ENCODE results near the gene SULT1A1.
"Not testable (repeated sequence)": the region's sequence is repeated elsewhere in the genome, so short reads cannot be mapped to it uniquely, and the experiment has no call there.

SULT1A1 gene

DNA sequence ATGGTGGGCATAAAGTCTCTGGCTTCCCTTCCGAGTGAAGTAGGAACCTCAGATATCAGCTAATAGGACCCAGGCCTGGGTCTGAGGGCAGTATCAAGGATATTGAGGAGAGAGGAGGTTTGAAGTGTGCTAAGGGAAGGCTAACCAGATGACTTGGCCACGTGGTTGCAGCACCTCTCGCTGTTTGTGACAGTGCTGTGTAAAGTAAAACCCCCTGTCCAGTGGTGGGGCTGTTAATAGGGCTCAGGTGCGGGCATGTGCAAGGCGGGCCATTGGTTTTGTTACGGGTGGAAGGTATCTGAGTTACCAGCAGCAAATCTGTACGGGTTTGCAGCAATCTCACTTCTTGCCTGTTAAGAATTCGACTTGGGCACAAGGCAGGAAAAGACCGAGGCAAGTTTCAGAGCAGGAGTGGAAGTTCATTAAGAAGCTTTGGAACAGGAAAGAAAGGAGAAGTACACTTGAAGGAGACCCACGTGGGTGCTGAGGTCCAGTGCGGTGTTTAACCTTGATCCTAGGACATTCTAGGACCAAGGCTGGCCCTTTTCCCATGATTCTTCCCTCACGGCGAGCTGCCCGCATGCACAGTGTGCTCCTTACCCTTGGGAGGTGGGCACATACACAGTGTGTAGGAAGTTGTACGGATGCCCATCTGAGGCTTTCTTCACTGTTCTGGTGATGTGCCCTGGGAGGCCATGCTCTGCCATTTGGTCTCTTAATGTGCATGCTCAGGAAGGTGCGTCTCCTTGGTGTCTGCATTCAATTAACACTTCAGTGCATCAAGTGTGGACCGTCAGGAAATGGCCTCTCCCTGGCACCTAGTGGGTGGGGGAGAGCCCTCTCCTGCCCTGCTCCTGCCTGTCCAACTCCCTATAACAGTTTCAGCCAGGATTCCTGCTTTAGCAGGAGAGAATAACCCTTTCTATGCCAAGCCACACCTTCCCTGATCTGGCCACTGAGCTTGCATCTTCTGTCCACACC lies 35.8 kb downstream of the SULT1A1 start:
- H3K27me3 ChIP-seq (ENCODE audit: control insufficient read depth, insufficient read depth, low read length): no peaks in the 10 kb centered on the region
- no peaks in the 10 kb centered on the region for H3K36me3 ChIP-seq (ENCODE audit: control insufficient read depth, insufficient read depth, low read length)
- H3K4me1 ChIP-seq (ENCODE audit: control insufficient read depth, insufficient read depth, low read length): peaks cover 13% of the 10 kb centered on the region
- H3K27ac ChIP-seq (ENCODE audit: low read depth, low read length): no peak overlapping the region
- H3K4me3 ChIP-seq (ENCODE audit: low read length): no peak overlapping the region
- no peak overlapping the region for H3K9ac ChIP-seq (ENCODE audit: low read length)

DNA sequence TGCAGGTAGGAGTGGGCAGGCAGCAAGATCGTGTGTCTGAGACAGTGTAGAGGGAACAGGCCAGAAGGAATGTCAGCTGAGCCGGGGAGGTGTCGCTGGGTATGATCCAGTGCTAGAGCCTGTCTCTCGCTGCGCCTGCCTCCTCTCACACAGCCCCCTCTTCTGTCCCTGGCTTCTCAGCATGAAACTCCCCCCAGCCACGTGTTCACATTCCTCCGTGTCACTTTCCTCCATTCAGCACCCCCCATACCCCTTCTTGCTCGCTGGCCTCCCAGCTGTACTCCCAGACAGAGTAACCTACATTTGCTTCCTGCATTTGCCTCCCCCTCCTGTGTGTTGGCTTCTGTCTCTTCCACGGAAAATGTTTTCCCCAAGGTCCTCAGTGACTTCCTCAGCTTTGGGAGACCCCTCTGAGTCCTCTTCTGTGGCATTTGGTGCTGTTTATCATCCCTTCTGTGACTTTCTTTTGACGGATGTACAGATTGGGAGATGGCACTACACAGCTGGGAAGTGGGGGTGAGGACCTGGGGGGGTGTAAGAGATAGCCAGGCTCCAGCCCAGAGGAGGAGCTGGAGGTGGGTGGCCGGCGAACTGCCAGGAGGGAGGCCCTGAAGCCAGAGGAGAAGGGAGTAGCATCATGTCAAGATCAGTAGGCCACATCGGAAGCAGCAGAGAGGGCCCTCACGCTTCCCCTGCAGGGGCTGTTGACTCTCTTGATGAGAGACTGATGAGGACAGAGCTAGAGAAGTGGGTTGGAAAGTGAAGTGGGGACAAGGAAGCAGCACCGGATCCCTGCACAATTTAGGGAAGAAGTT lies 36.9 kb downstream of the SULT1A1 start:
- Histone ChIP-seq H3K27ac (ENCODE audit: low read depth, low read length) (peak overlapping the region; percentile 10), H3K4me1 (ENCODE audit: control insufficient read depth, insufficient read depth, low read length) (peaks cover 13% of the 10 kb centered on the region), H3K9ac (ENCODE audit: low read length) (no peak overlapping the region), H3K27me3 (ENCODE audit: control insufficient read depth, insufficient read depth, low read length) (no peaks in the 10 kb centered on the region), H3K36me3 (ENCODE audit: control insufficient read depth, insufficient read depth, low read length) (no peaks in the 10 kb centered on the region), H3K4me3 (ENCODE audit: low read length) (no peak overlapping the region)

DNA sequence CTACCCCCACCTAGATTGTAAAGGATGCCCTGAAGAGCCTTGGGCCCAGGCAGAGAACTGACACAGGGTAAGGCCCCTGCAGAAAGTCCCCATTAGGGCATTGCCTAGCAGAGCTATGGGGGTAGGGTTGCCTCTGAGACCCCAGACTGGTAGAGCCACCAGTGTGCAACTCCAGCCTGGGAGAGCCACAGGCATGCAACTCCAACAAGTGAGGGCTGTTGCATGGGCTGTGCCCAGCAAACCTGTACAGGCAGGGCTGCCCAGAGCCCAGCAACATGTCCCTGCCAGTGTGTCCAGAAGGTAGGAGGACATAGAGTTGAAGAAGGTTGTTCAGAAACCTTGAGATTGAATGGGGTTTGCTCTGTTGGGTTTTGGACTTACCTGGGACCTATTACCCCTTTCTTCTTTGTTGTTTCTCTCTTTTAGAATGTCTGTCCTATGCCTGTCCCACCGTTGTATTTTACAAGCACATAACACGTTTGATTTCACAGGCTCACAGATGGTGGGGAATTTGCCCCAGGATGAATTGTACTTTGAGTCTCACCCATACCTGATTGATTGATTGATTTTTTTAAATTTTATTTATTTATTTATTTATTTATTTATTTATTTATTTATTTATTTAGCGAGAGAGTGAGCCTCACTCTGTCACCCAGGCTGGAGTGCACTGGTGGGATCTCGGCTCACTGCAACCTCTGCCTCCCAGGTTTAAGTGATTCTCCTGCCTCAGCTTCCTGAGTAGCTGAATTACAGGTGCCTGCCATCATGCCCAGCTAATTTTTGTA lies 39.7 kb downstream of the SULT1A1 start:
- peaks cover 13% of the 10 kb centered on the region for H3K4me1 ChIP-seq (ENCODE audit: control insufficient read depth, insufficient read depth, low read length)
- H3K27ac ChIP-seq (ENCODE audit: low read depth, low read length): no peak overlapping the region
- H3K36me3 ChIP-seq (ENCODE audit: control insufficient read depth, insufficient read depth, low read length): no peaks in the 10 kb centered on the region
- H3K9ac ChIP-seq (ENCODE audit: low read length): no peak overlapping the region
- no peak overlapping the region for H3K4me3 ChIP-seq (ENCODE audit: low read length)
- H3K27me3 ChIP-seq (ENCODE audit: control insufficient read depth, insufficient read depth, low read length): no peaks in the 10 kb centered on the region

DNA sequence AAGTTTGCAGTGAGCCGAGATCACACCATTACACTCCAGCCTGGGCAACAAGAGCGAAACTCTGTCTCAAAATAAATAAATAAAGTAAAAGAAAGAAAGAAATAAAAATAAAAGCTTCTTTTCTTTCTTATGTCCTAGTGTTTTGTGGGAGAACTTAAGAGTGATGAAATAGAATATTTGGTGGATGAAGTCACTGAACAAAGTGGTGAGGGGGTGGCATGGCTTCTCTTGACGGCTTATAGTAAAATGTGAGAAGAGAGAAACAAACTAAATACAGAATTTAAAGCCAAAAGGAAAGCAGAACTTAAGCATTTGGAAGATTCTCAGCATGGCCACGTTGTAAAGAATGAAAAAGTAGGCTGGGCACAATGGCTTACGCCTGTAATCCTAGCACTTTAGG lies 40.8 kb downstream of the SULT1A1 start:
- no peak overlapping the region for H3K27ac ChIP-seq (ENCODE audit: low read depth, low read length)
- H3K27me3 ChIP-seq (ENCODE audit: control insufficient read depth, insufficient read depth, low read length): no peaks in the 10 kb centered on the region
- no peaks in the 10 kb centered on the region for H3K36me3 ChIP-seq (ENCODE audit: control insufficient read depth, insufficient read depth, low read length)
- H3K9ac ChIP-seq (ENCODE audit: low read length): no peak overlapping the region
- no peak overlapping the region for H3K4me3 ChIP-seq (ENCODE audit: low read length)
- peaks cover 13% of the 10 kb centered on the region for H3K4me1 ChIP-seq (ENCODE audit: control insufficient read depth, insufficient read depth, low read length)

DNA sequence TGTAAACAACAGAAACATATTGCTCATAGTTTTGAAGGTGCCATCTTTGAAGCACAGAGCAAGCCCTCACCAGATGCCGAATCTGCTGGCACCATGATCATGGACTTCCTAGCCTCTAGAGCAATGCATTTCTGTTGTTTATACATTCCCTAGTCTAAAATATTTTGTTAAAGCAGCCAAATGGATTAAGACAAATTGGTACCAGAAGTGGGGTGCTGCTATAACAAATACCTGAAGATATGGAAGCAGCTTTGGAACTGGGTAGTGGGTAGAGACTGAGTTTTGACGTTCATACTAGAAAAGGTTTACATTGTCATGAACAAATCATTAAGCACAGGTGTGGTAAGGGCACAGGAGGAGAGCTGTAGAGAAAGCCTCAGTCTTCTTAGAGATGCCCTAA lies 42.6 kb downstream of the SULT1A1 start:
- peaks cover under 1% of the 10 kb centered on the region for H3K4me1 ChIP-seq (ENCODE audit: control insufficient read depth, insufficient read depth, low read length)
- no peaks in the 10 kb centered on the region for H3K36me3 ChIP-seq (ENCODE audit: control insufficient read depth, insufficient read depth, low read length)
- no peaks in the 10 kb centered on the region for H3K27me3 ChIP-seq (ENCODE audit: control insufficient read depth, insufficient read depth, low read length)
- H3K27ac ChIP-seq (ENCODE audit: low read depth, low read length): no peak overlapping the region
- no peak overlapping the region for H3K4me3 ChIP-seq (ENCODE audit: low read length)
- H3K9ac ChIP-seq (ENCODE audit: low read length): no peak overlapping the region

DNA sequence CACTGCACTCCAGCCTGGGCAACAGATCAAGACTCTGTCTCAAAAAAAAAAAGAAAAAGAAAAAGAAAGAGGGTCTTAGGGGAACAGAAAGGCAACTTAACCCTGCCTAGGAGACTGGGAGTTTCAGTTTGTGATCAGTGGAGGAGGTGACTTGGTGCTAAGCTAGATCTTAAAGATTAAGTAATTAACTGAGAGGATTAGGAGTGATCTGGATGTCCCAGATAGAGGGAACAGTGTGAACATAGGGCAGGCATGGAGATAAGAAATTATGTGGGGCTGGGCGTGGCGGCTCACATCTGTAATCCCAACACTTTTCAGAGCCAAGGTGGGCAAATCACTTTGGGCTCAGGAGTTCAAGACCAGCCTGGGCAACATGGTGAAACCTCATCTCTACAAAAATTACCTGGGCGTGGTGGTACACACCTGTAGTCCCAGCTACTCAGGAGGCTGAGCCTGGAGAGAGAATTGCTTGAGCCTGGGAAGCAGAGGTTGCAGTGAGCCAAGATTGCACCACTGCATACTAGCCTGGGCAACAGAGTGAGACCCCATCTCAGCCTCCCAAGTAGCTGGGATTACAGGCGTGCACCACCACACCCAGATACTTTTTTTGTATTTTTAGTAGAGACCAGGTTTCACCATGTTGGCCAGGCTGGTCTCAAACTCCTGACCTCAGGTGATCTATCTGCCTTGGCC lies 43.5 kb downstream of the SULT1A1 start:
- H3K36me3 ChIP-seq (ENCODE audit: control insufficient read depth, insufficient read depth, low read length); H3K27me3 ChIP-seq (ENCODE audit: control insufficient read depth, insufficient read depth, low read length); H3K27ac ChIP-seq (ENCODE audit: low read depth, low read length); H3K4me1 ChIP-seq (ENCODE audit: control insufficient read depth, insufficient read depth, low read length); H3K4me3 ChIP-seq (ENCODE audit: low read length); H3K9ac ChIP-seq (ENCODE audit: low read length): not testable (repeated sequence)

DNA sequence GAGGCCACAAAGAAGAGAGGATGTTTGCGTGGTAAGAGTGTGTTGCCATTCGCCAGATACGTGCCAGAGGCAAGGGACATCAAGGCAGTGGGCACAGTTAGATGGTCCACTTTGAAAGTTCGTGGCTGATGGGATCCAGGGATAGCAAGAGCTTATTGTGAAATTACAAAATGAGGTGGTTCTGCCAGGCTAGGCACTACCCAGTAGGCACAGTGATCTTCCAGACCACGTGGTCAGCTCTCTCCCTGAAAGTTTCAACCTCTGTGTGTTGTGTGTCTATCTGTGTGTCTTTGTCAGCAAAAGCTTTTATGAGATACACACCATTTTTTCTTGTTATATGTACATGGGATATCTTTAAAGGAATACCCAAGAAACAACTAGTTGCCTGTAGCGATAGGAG lies 46.6 kb downstream of the SULT1A1 start:
- H3K27ac ChIP-seq (ENCODE audit: low read depth, low read length): no peak overlapping the region
- no peaks in the 10 kb centered on the region for H3K4me1 ChIP-seq (ENCODE audit: control insufficient read depth, insufficient read depth, low read length)
- H3K36me3 ChIP-seq (ENCODE audit: control insufficient read depth, insufficient read depth, low read length): no peaks in the 10 kb centered on the region
- no peak overlapping the region for H3K9ac ChIP-seq (ENCODE audit: low read length)
- no peaks in the 10 kb centered on the region for H3K27me3 ChIP-seq (ENCODE audit: control insufficient read depth, insufficient read depth, low read length)
- no peak overlapping the region for H3K4me3 ChIP-seq (ENCODE audit: low read length)

DNA sequence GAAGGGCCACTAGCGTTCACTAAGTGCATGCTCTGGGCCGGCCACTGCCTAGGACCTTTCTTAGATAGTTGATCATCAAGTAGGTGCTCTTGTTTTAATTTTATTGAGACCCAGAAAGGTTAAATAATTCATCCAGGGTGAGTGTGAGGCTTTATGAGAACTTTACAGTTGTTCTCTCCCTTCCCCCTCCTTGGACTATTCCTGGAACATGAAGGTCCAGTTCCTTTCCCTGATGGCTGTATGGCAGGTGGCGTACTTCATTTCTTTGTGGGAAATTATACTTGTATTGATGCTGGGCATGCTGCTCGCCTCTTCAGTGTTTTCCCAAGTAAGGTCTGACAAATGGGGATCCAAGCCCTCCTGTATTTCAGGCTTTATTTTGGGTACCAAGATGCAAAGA lies 47.6 kb downstream of the SULT1A1 start:
- H3K36me3 ChIP-seq (ENCODE audit: control insufficient read depth, insufficient read depth, low read length): no peaks in the 10 kb centered on the region
- H3K9ac ChIP-seq (ENCODE audit: low read length): no peak overlapping the region
- no peaks in the 10 kb centered on the region for H3K4me1 ChIP-seq (ENCODE audit: control insufficient read depth, insufficient read depth, low read length)
- H3K27me3 ChIP-seq (ENCODE audit: control insufficient read depth, insufficient read depth, low read length): no peaks in the 10 kb centered on the region
- H3K27ac ChIP-seq (ENCODE audit: low read depth, low read length): no peak overlapping the region
- H3K4me3 ChIP-seq (ENCODE audit: low read length): no peak overlapping the region

DNA sequence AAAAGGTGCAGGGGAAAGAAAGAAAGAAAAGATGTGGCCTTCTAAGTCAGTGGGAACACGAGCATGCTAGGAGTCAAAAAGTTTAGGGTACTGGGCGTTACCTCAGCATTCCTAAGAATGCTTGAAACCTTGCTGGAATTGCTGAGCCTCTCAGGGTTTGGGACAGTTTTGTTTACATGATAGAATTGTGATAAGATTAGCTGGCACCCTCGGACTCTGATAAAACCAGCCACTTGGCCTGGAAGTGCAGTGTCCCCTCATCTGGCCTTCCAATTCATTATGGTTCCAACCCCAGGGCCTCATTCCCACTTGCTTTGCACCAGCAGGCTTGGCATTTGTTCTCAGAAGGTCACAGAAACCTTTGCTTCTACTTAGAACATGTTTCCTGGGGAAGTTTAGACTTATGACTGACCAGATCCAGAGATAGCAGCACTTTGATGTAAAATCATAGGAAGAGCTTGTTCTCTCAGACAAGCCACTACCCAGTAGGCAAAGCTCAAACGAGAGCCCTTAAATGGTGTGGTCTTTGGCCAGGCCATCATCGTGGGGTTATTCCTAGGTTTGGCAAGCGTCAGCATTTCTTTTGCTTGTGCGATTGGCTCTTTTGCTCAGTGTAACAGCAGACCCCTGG lies 48.2 kb downstream of the SULT1A1 start:
- Histone ChIP-seq H3K27ac (ENCODE audit: low read depth, low read length) (no peak overlapping the region), H3K4me1 (ENCODE audit: control insufficient read depth, insufficient read depth, low read length) (no peaks in the 10 kb centered on the region), H3K27me3 (ENCODE audit: control insufficient read depth, insufficient read depth, low read length) (no peaks in the 10 kb centered on the region), H3K36me3 (ENCODE audit: control insufficient read depth, insufficient read depth, low read length) (no peaks in the 10 kb centered on the region), H3K4me3 (ENCODE audit: low read length) (no peak overlapping the region), H3K9ac (ENCODE audit: low read length) (no peak overlapping the region)

DNA sequence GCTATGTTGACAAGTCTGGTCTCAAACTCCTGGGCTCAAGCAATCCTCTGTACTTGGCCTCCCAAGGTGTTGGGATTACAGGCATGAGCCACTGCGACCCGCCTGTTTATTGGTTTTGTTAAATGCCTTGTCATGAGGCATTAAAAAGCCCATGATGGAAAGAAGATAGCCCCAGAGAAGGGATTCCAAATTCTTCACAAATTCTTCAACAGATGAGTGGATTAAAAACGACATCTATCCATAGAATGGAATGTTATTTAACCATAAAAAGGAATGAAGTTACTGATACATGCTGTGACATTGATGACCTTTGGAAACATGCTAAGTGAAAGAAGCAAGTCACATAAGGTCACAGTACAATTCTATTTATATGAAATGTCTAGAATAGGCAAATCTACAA lies 51.4 kb downstream of the SULT1A1 start:
- H3K27me3 ChIP-seq (ENCODE audit: control insufficient read depth, insufficient read depth, low read length): no peaks in the 10 kb centered on the region

DNA sequence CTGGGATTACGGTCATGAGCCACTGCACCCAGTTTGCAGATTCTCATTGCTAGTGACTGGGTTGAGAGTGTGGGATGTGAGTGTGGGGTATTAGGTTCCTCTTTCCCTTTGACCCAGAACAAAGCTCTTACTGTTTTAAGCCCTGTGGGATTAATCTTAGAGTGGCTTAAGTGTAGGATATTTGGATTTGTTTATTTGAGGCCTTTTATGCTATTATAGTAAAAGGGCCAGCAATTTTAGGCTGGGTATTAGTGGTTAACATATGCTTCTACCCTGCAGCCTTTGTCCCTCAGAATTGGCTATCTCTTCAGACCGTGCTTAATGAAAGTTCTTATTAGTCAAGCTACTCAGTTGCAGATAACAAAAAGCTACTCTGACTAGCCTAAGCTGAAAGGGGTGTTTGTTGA lies 52.9 kb downstream of the SULT1A1 start:
- Histone ChIP-seq H3K9ac (ENCODE audit: low read length) (no peak overlapping the region), H3K4me3 (ENCODE audit: low read length) (no peak overlapping the region), H3K36me3 (ENCODE audit: control insufficient read depth, insufficient read depth, low read length) (no peaks in the 10 kb centered on the region), H3K27me3 (ENCODE audit: control insufficient read depth, insufficient read depth, low read length) (no peaks in the 10 kb centered on the region), H3K27ac (ENCODE audit: low read depth, low read length) (no peak overlapping the region), H3K4me1 (ENCODE audit: control insufficient read depth, insufficient read depth, low read length) (peaks cover 6% of the 10 kb centered on the region)

More for the DNA sequence above, 51.4 kb downstream of the SULT1A1 start:
- Histone ChIP-seq H3K9ac (ENCODE audit: low read length) (no peak overlapping the region), H3K36me3 (ENCODE audit: control insufficient read depth, insufficient read depth, low read length) (no peaks in the 10 kb centered on the region), H3K4me3 (ENCODE audit: low read length) (no peak overlapping the region), H3K27ac (ENCODE audit: low read depth, low read length) (no peak overlapping the region), H3K4me1 (ENCODE audit: control insufficient read depth, insufficient read depth, low read length) (peaks cover 6% of the 10 kb centered on the region)

Data from rectal smooth muscle tissue (tissue), 1 donor.